ENCODE results near the gene SLC29A1.
A peak's percentile ranks its signal among the peaks of the same experiment; 100 is the strongest.
"Not testable (repeated sequence)": the region's sequence is repeated elsewhere in the genome, so short reads cannot be mapped to it uniquely, and the experiment has no call there.

The SLC29A1 gene

GRCh38 chr6:44223319-44224028 lies at the start of gene SLC29A1:
TSS of gene SLC29A1 (plus strand) at chr6:44223595. CDS start at chr6:44227314, 3,719 bp downstream.
- peak; percentile 43 to 76 for DNase-seq

- DNase-seq, result no peak
Observed at GRCh38 chr6:44176130-44176761, 47.1 kb upstream of the SLC29A1 start.

- DNase-seq, result peak; percentile 32 to 49
Observed at GRCh38 chr6:44176762-44177509, 46.5 kb upstream of the SLC29A1 start.

GRCh38 chr6:44177691-44178423 lies 45.5 kb upstream of the SLC29A1 start:
- DNase-seq, result no peak

- DNase-seq, result no peak
Observed at GRCh38 chr6:44178424-44179071, 44.8 kb upstream of the SLC29A1 start.

GRCh38 chr6:44179072-44179536 lies 44.3 kb upstream of the SLC29A1 start:
- no peak for DNase-seq

- no peak for DNase-seq
Observed at GRCh38 chr6:44179648-44180047, 43.7 kb upstream of the SLC29A1 start.

- no peak for DNase-seq
Observed at GRCh38 chr6:44180406-44180805, 43.0 kb upstream of the SLC29A1 start.

- no peak for DNase-seq
Observed at GRCh38 chr6:44180886-44181285, 42.5 kb upstream of the SLC29A1 start.

- DNase-seq, result not testable (repeated sequence)
Observed at GRCh38 chr6:44181784-44182183, 41.6 kb upstream of the SLC29A1 start.

- DNase-seq, result no peak
Observed at GRCh38 chr6:44182911-44183390, 40.4 kb upstream of the SLC29A1 start.

- peak in 1 of 2 experiments; percentile 23 for DNase-seq
Observed at GRCh38 chr6:44183783-44184182, 39.6 kb upstream of the SLC29A1 start.

- DNase-seq, result not testable (repeated sequence)
Observed at GRCh38 chr6:44185356-44185755, 38.0 kb upstream of the SLC29A1 start.

GRCh38 chr6:44185953-44186634 lies 37.3 kb upstream of the SLC29A1 start:
- DNase-seq, result no peak

GRCh38 chr6:44186635-44187025 lies 36.8 kb upstream of the SLC29A1 start:
- no peak for DNase-seq

GRCh38 chr6:44188819-44189218 lies 34.6 kb upstream of the SLC29A1 start:
- DNase-seq, result no peak

GRCh38 chr6:44189257-44189656 lies 34.1 kb upstream of the SLC29A1 start:
- DNase-seq, result no peak

GRCh38 chr6:44190715-44191114 lies 32.7 kb upstream of the SLC29A1 start:
- DNase-seq, result no peak

- no peak for DNase-seq
Observed at GRCh38 chr6:44192428-44193041, 30.9 kb upstream of the SLC29A1 start.

GRCh38 chr6:44193307-44193910 lies 30.0 kb upstream of the SLC29A1 start:
- no peak for DNase-seq

- no peak for DNase-seq
Observed at GRCh38 chr6:44194326-44194725, 29.1 kb upstream of the SLC29A1 start.
